BLaER1 treated with 17β-estradiol and CSF1 and Interleukin-3, amounts not matched to agents 10 nM and 100 nM (cell line): ENCODE data around the gene OR2F1.

Source experiments
- H3K27ac ChIP-seq, 11 experiments: shearing (Covaris generic); formaldehyde crosslinking; 2 replicates each; pipeline ENCODE4 v1.8.1; 2022
- H3K27me3 ChIP-seq, 11 experiments: shearing (Covaris generic); formaldehyde crosslinking; 2 replicates each; pipeline ENCODE4 v1.8.1; 2022
- H3K36me3 ChIP-seq, 11 experiments: shearing (Covaris generic); formaldehyde crosslinking; 2 replicates each; pipeline ENCODE4 v1.8.1; 2022
- H3K4me1 ChIP-seq, 10 experiments: shearing (Covaris generic); formaldehyde crosslinking; 2 replicates each; pipeline ENCODE4 v1.8.1; 2022
- H3K4me2 ChIP-seq, 11 experiments: shearing (Covaris generic); formaldehyde crosslinking; 2 replicates each; pipeline ENCODE4 v1.8.1; 2022
- H3K4me3 ChIP-seq, 10 experiments: shearing (Covaris generic); formaldehyde crosslinking; 2 replicates each; pipeline ENCODE4 v1.8.1; 2022
- H3K9ac ChIP-seq, 11 experiments: shearing (Covaris generic); formaldehyde crosslinking; 2 replicates each; pipeline ENCODE4 v1.8.1; 2022
- H3K9me3 ChIP-seq, 11 experiments: shearing (Covaris generic); formaldehyde crosslinking; replicated peaks in 1 of 11; 2 replicates each; pipeline ENCODE4 v1.8.1; 2022
- H4K20me1 ChIP-seq, 11 experiments: shearing (Covaris generic); formaldehyde crosslinking; 2 replicates each; pipeline ENCODE4 v1.8.1; 2022
- Cebpa-rat ChIP-seq, 11 experiments: shearing (Covaris generic); IDR thresholded peaks; 2 replicates each; pipeline ENCODE4 v1.8.1; 2022

Gene OR2F1

DNA sequence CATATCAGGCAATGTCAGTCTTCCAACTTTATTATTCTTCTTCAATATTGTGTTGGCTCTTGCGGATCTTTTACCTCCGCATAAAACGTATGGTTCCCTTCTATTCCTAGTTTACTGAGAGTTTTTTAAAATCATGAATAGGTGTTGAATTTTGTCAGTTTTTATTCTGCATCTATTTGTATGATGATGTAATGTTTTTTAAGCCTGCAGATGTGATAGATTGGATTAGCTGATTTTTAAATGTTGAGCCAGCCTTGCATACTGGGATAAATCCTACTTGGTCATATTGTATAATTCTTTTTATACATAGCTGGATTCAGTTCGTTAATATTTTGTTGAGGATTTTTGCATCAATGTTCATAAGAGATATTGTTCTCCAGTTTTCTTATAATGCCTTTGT is 9.2 kb upstream of the OR2F1 start:
- Histone ChIP-seq H3K9me3 (peaks cover 0 to 4% (median 2%) of the 10 kb centered on the region in 11 experiments; a peak in 6 of 22 replicates), H4K20me1 (no peaks in the 10 kb centered on the region), H3K9ac (no peak overlapping the region), H3K4me2 (no peak overlapping the region), H3K27me3 (no peaks in the 10 kb centered on the region), H3K27ac (no peak overlapping the region), H3K4me3 (no peak overlapping the region), H3K36me3 (no peaks in the 10 kb centered on the region), H3K4me1 (no peaks in the 10 kb centered on the region)
- no peak for TF ChIP-seq Cebpa-rat (IDR thresholded peaks at IDR 0.05)

DNA sequence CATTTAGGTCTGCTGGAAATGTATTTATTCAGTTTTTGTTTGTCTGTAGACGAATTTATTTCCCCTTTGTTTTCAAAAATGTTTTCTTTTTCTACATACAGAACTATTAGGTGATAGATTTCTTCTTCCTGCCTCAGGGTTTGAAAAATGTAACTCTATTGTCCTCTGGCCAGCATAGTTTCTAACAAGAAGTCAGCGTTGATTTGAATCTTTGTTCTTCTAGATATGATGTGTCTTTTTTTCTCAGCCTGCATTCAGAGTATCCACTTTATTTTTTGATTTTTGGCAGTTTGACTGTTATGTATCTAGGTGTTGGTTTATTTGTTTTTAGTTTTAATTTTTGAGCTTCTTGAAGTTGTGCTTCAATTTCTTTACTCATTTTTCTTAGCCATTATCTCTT is 7.5 kb upstream of the OR2F1 start:
- no peak overlapping the region for H3K4me3 ChIP-seq
- no peaks in the 10 kb centered on the region for H4K20me1 ChIP-seq
- H3K27ac ChIP-seq: no peak overlapping the region
- no peak overlapping the region for H3K9ac ChIP-seq
- no peaks in the 10 kb centered on the region for H3K36me3 ChIP-seq
- no peak for TF ChIP-seq Cebpa-rat (IDR thresholded peaks at IDR 0.05)
- peaks cover 0 to 11% (median 4%) of the 10 kb centered on the region in 11 experiments; a peak in 7 of 22 replicates for H3K9me3 ChIP-seq
- H3K4me1 ChIP-seq: no peaks in the 10 kb centered on the region
- H3K27me3 ChIP-seq: no peaks in the 10 kb centered on the region
- no peak overlapping the region for H3K4me2 ChIP-seq

DNA sequence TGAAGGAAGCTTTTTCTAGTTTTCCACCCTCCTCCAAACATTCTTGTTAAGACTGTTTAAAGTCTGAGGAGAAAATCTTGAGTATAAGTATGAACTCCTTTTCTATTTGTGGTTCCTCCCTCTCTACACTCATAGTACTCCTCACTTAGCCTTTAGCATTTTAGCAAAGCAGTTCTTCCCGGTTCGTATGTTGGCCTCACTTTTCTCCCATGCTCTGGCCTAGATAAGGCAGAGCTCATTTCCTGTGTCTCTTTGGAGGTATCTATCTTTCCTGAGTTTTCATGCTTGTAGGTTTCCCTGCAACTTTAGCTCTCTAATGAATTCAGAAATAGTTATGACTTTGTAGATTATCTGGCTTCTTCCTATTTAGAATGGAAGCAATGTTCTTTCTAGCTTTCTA is 5.9 kb upstream of the OR2F1 start:
- Histone ChIP-seq H3K9ac (no peak overlapping the region), H3K9me3 (peaks cover 0 to 11% (median 4%) of the 10 kb centered on the region in 11 experiments; a peak in 7 of 22 replicates), H3K27me3 (no peaks in the 10 kb centered on the region), H3K4me2 (no peak overlapping the region), H3K4me1 (no peaks in the 10 kb centered on the region), H3K4me3 (no peak overlapping the region), H3K36me3 (no peaks in the 10 kb centered on the region), H3K27ac (no peak overlapping the region), H4K20me1 (no peaks in the 10 kb centered on the region)
- TF ChIP-seq Cebpa-rat (IDR thresholded peaks at IDR 0.05): no peak

DNA sequence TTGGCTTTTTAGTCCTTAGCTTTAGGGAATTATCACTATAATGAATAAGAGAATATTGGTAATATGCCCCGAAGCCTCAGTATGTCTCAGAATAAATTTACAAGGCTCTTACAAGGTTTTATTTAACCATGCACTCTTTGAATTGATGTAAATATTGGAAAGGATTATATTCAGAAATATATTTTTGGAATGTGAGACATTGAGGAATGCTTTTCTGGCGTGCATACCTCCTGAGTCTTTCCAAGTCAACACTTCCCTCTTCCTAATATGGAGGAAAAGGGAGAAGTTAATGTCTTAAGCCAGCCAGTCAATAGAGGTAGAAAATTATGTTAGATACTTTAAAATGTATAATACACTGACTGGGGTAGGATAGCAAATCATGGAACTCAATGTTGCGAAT is 1.2 kb upstream of the OR2F1 start:
- Histone ChIP-seq H4K20me1 (no peaks in the 10 kb centered on the region), H3K27me3 (no peaks in the 10 kb centered on the region), H3K4me1 (no peaks in the 10 kb centered on the region), H3K9ac (no peak overlapping the region), H3K27ac (no peak overlapping the region), H3K36me3 (no peaks in the 10 kb centered on the region), H3K9me3 (peaks cover 0 to 11% (median 4%) of the 10 kb centered on the region in 11 experiments; a peak in 7 of 22 replicates), H3K4me3 (no peak overlapping the region), H3K4me2 (no peak overlapping the region)
- no peak for TF ChIP-seq Cebpa-rat (IDR thresholded peaks at IDR 0.05)

DNA sequence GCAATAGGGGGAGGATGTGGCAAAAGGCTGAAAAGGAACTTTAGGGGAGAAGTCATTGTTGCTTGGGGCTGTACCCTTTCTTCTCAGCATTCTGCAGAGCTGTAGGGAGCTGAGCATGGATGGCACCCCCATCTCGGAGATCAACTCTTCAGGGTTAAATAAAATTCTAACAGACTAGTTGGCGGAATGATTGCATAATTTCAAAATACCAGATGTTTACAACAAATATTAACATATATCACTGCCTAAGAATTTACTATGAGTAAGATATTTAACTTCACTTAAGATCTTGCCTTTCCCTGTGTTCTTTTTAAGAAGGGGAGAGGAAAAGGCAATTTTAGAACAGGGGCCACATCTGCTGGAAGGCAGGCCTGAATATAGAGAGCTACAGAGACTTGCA is 509 bp upstream of the OR2F1 start:
- Histone ChIP-seq H4K20me1 (no peaks in the 10 kb centered on the region), H3K27ac (no peak overlapping the region), H3K4me1 (no peaks in the 10 kb centered on the region), H3K9ac (no peak overlapping the region), H3K4me2 (no peak overlapping the region), H3K9me3 (peaks cover 0 to 11% (median 4%) of the 10 kb centered on the region in 11 experiments; a peak in 7 of 22 replicates), H3K36me3 (no peaks in the 10 kb centered on the region), H3K4me3 (no peak overlapping the region), H3K27me3 (no peaks in the 10 kb centered on the region)
- TF ChIP-seq Cebpa-rat (IDR thresholded peaks at IDR 0.05): no peak

DNA sequence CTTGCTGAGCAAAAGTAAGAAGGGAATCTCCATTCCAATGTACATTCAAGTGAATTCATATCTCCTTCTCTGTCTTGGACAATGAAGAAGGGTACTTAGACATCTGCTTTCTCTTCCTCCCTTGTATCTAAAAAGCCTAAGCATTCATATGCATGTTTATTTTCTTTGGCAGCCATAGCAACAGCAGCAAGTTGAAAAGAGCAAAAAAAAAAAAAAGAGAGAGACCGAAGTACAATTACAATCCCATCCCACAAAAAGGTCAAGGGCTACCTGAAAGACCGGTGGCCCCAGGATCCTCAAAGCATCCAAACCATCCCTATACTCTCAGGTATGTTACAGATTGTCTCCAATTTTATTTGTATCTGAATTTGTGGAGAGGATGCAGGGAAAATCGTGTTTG is 4.1 kb downstream of the OR2F1 start:
- Histone ChIP-seq H3K9ac (no peak overlapping the region), H3K4me2 (no peak overlapping the region), H3K4me1 (no peaks in the 10 kb centered on the region), H3K9me3 (no peaks in the 10 kb centered on the region), H3K36me3 (no peaks in the 10 kb centered on the region), H3K27ac (no peak overlapping the region), H3K27me3 (no peaks in the 10 kb centered on the region), H4K20me1 (no peaks in the 10 kb centered on the region), H3K4me3 (no peak overlapping the region)
- TF ChIP-seq Cebpa-rat (IDR thresholded peaks at IDR 0.05): no peak

DNA sequence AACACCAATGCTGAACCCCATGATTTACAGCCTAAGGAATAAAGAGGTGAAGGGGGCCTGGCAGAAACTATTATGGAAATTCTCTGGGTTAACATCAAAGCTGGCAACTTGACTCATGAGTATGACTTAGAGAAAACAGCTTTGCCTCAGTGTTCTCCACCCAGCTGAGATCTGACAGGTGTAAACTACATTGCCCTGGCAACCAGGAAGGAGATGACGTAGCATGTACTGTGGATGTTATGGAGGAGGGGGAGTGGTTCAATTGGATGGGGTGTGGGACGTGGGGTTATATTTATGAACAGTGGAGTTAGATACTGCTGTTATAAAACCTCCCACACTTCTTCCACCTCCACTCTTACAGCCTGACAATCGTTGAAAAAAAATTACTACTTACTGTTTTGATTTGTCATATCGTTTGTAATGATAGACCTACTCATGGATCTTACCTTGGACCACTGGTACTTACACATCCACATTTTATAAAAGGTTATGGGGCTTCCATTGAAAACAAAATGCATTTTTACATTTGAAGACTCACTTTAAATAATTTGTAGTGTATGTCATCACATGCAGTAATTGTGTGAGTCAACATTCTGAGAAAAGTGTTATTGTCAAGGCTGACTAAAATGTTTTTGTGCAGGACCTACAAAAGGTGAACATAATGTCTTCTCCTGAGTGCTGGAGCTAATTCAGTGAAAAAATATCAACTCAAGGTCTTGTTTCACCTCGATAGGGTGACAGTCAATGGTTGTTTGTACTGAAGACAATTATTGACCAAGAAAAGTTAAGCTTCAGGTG is 6.4 kb downstream of the OR2F1 start:
- H4K20me1 ChIP-seq: no peaks in the 10 kb centered on the region
- H3K27me3 ChIP-seq: no peaks in the 10 kb centered on the region
- H3K4me2 ChIP-seq: no peak overlapping the region
- H3K9me3 ChIP-seq: no peaks in the 10 kb centered on the region
- no peaks in the 10 kb centered on the region for H3K36me3 ChIP-seq
- no peak overlapping the region for H3K27ac ChIP-seq
- no peak for TF ChIP-seq Cebpa-rat (IDR thresholded peaks at IDR 0.05)
- H3K4me3 ChIP-seq: no peak overlapping the region
- H3K9ac ChIP-seq: no peak overlapping the region
- H3K4me1 ChIP-seq: no peaks in the 10 kb centered on the region

DNA sequence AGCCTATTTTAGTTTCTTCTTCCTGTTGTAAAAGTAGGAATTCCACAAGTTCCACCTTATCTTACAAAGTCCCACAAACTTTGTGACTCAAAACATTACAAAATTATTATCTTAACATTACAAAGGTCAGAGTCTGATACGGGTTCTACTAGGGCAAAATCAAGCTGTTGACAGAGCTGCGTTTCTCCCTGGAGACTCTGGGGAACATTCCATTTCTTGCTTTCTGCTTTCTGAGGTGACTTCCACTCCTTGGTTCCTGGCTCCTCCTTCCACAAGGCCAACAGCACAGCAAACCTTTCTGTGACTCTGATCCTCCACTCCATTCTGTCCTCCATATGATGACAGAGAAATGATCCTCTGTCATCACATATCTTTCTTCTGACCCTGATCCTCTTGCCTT is 10.6 kb downstream of the OR2F1 start:
- Histone ChIP-seq H3K27ac (no peak overlapping the region), H3K36me3 (no peaks in the 10 kb centered on the region), H3K9ac (no peak overlapping the region), H3K4me1 (no peaks in the 10 kb centered on the region), H4K20me1 (no peaks in the 10 kb centered on the region), H3K9me3 (no peaks in the 10 kb centered on the region), H3K4me2 (no peak overlapping the region), H3K27me3 (no peaks in the 10 kb centered on the region), H3K4me3 (no peak overlapping the region)
- TF ChIP-seq Cebpa-rat (IDR thresholded peaks at IDR 0.05): no peak

DNA sequence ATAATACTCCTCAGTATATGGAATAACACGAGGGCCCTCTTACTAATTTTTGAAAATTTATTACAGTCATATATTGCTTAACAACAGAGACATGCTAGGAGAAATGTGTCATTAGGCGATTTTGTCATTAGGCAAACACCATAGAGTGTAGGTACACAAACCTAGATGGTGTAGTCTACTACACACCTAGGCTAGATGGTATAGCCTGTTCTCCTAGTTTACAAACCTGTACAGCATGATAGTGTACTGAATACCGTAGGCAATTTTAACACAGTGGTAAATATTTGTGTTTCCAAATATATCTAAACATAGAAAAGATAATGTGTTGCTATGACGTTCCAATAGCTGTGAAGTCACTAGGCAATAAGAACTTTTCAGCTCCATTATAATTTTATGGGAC is 12.8 kb downstream of the OR2F1 start:
- Histone ChIP-seq H3K4me1 (no peaks in the 10 kb centered on the region), H3K9me3 (peaks cover 0 to 6% (median 0%) of the 10 kb centered on the region in 11 experiments; a peak in 1 of 22 replicates), H4K20me1 (no peaks in the 10 kb centered on the region), H3K27ac (no peak overlapping the region), H3K4me2 (no peak overlapping the region), H3K27me3 (no peaks in the 10 kb centered on the region), H3K4me3 (no peak overlapping the region), H3K9ac (no peak overlapping the region), H3K36me3 (no peaks in the 10 kb centered on the region)
- TF ChIP-seq Cebpa-rat (IDR thresholded peaks at IDR 0.05): no peak

DNA sequence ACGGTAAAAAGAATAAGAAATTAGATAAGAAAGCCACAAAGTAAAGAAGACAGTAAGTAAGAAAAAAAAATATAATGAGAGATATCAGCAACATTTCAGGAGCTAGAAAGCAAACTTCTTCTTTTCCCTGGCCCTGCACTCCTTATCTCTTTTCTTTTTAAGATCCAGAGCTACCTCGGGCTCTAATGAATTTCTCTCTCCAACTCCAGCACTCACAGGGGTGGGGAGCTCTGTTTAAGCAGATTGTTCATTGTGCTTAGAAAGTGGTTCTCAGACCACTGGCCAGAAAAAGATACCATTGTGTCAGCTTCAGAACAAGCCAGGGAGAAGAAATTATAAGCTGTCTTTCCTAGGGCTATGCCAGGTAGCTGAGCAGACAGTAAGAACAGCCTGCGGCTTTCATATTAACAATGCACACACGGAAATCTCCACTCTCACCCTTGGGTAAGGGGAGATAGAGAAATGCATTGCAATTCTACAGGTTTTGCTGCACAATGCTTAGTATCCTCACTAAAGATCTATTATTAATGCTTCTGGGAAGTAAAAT is 19.3 kb downstream of the OR2F1 start:
- Histone ChIP-seq H3K4me2 (no peak overlapping the region), H3K36me3 (no peaks in the 10 kb centered on the region), H3K9me3 (peaks cover 0 to 6% (median 0%) of the 10 kb centered on the region in 11 experiments; a peak in 1 of 22 replicates), H3K27ac (no peak overlapping the region), H3K27me3 (no peaks in the 10 kb centered on the region), H3K9ac (no peak overlapping the region), H3K4me3 (no peak overlapping the region), H3K4me1 (no peaks in the 10 kb centered on the region), H4K20me1 (no peaks in the 10 kb centered on the region)
- TF ChIP-seq Cebpa-rat (IDR thresholded peaks at IDR 0.05): no peak
